Measurements from ENCODE around the gene JRKL.

- no peak for TF ChIP-seq CTCF (IDR thresholded peaks at IDR 0.05)
- TF ChIP-seq POLR2A (IDR thresholded peaks at IDR 0.05) = no peak
Observed at GRCh38 chr11:96396637-96397036, 6.8 kb downstream of the JRKL start.
